Neural cell (in vitro differentiated cells): Measurements from ENCODE around the gene ACTG2.

ENCODE experiments used
- EP300 ChIP-seq: fragments of 450-650 bp; conservative IDR thresholded peaks from 2 replicates; pipeline ENCODE4 v1.6.1; 2014; ENCODE audit warnings: antibody characterized with exemption, mild to moderate bottlenecking, moderate library complexity; ENCODE audit not compliant: poor library complexity, severe bottlenecking
- TF ChIP-seq, protein P1 (sequence below): fragments of 450-650 bp; IDR thresholded peaks from 2 replicates; pipeline ENCODE4 v1.5.1; 2014; ENCODE audit warnings: antibody characterized with exemption, mild to moderate bottlenecking, moderate library complexity; ENCODE audit not compliant: poor library complexity, severe bottlenecking

GRCh38 chr2:73891276-73891901 lies 1.4 kb upstream of the ACTG2 start:
- TF ChIP-seq, protein P1, sequence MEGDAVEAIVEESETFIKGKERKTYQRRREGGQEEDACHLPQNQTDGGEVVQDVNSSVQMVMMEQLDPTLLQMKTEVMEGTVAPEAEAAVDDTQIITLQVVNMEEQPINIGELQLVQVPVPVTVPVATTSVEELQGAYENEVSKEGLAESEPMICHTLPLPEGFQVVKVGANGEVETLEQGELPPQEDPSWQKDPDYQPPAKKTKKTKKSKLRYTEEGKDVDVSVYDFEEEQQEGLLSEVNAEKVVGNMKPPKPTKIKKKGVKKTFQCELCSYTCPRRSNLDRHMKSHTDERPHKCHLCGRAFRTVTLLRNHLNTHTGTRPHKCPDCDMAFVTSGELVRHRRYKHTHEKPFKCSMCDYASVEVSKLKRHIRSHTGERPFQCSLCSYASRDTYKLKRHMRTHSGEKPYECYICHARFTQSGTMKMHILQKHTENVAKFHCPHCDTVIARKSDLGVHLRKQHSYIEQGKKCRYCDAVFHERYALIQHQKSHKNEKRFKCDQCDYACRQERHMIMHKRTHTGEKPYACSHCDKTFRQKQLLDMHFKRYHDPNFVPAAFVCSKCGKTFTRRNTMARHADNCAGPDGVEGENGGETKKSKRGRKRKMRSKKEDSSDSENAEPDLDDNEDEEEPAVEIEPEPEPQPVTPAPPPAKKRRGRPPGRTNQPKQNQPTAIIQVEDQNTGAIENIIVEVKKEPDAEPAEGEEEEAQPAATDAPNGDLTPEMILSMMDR: no peak
- TF ChIP-seq EP300: no peak
